SU-DHL-6 (cell line): Measurements from ENCODE around the gene KLK2.

Experiments
- EZH2phosphoT487 ChIP-seq: fragments of 200-600 bp; sonication (generic), shearing (Covaris generic); conservative IDR thresholded peaks from 2 replicates; pipeline ENCODE4 v1.6.1; 2018; ENCODE audit warnings: mild to moderate bottlenecking, antibody characterized with exemption, low read length, moderate library complexity, mixed read lengths
- TF ChIP-seq, protein P1 (sequence below): fragments of 200-600 bp; sonication (generic); IDR thresholded peaks from one replicate; pipeline ENCODE4 v1.5.1; 2017; ENCODE audit warnings: antibody characterized with exemption, mild to moderate bottlenecking, low read length, moderate library complexity; ENCODE audit not compliant: insufficient read depth, poor library complexity, severe bottlenecking

DNA sequence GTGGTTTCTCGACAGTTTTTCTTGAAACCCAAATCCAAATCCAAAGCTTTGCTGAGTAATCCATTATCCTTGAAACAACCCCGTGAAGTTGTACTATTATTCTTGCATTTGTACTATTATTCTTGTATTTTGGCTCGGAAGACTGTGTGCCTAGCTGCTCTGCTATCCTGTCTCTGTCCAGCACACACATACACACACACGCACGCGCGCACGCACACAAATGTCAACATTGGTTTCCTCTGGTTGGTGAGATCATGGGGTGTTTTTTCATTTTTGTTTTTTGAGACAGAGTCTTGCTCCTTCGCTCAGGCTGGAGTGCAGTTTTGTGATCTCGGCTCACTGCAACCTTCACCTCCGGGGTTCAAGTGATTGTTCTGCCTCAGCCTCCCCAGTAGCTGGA lies 52.9 kb downstream of the KLK2 start:
- TF ChIP-seq, protein P1, sequence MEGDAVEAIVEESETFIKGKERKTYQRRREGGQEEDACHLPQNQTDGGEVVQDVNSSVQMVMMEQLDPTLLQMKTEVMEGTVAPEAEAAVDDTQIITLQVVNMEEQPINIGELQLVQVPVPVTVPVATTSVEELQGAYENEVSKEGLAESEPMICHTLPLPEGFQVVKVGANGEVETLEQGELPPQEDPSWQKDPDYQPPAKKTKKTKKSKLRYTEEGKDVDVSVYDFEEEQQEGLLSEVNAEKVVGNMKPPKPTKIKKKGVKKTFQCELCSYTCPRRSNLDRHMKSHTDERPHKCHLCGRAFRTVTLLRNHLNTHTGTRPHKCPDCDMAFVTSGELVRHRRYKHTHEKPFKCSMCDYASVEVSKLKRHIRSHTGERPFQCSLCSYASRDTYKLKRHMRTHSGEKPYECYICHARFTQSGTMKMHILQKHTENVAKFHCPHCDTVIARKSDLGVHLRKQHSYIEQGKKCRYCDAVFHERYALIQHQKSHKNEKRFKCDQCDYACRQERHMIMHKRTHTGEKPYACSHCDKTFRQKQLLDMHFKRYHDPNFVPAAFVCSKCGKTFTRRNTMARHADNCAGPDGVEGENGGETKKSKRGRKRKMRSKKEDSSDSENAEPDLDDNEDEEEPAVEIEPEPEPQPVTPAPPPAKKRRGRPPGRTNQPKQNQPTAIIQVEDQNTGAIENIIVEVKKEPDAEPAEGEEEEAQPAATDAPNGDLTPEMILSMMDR, result no peak
- TF ChIP-seq EZH2phosphoT487, result no peak
